ENCODE measurements around the gene MAD1L1.

Gene MAD1L1

GRCh38 chr7:2258661-2259365 lies 26.1 kb upstream of the MAD1L1 start:
- DNase-seq (ENCODE audit: low read depth) = no peak

GRCh38 chr7:2257651-2258050 lies 24.9 kb upstream of the MAD1L1 start:
- no peak for DNase-seq (ENCODE audit: low read depth)

GRCh38 chr7:2257046-2257551 lies 24.4 kb upstream of the MAD1L1 start:
- no peak for DNase-seq (ENCODE audit: low read depth)

DNA sequence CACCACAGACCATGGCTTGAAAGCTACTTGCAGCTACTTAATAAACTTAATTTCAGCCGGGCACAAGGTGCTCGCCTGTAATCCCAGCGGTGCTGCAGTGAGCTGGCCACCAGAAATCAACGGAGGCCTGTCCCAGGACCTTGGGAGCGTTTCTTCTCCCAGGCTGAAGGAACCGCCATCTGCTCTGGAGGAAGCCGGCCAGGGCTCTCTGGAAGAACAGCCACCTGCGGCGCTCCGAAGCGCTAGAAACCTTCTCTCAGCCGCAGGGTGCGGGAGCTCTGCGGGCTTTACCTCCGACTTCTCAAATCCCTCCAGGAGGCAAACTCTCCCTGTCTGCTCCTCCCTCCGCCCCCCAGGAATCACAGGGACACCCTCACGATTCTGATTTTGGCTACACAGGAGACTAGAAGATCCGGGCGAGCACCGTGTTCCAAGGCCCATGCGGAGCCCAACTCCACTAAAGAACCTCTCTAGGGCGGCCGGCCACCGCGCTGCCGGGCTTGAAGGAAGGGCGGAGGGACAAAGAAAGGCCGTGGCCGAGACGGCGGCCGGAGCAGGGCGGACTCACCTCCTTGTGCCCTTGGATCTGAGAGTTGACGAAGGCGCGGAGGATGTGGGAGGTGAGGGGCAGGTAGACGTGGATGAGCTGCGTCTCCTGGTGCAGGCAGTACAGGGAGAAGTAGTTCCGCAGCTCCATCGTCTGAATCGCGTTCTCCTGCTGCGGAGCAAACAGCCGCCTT lies 23.7 kb upstream of the MAD1L1 start:
- no peak for DNase-seq (ENCODE audit: low read depth)

- DNase-seq (ENCODE audit: low read depth) = no peak
Measured at GRCh38 chr7:2255145-2256139, 22.7 kb upstream of the MAD1L1 start.

- no peak for DNase-seq (ENCODE audit: low read depth)
Measured at GRCh38 chr7:2254429-2255144, 21.8 kb upstream of the MAD1L1 start.

GRCh38 chr7:2253525-2254244 lies 20.9 kb upstream of the MAD1L1 start:
- DNase-seq (ENCODE audit: low read depth) = no peak

DNA sequence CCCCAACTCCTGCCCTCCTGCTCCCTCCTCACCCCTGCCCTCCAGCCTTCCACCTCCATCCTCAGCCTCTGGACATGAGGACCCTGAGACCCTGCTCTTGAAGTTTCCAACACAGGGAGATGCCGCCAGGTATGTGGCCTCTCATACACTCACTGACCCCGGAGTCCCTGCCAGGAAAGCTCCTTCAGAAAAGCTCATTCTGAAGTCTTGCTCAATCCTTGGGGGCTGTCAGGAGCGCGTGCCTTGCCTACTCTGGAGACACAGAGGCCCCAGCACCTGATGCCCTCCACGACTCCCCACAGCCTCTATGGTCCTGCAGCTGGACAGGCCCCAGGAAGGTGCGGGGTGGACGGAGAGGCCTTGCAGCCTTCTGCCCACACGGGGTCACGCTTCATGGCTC lies 20.3 kb upstream of the MAD1L1 start:
- DNase-seq (ENCODE audit: low read depth) = no peak

- DNase-seq (ENCODE audit: low read depth) = no peak
Measured at GRCh38 chr7:2251841-2252771, 19.4 kb upstream of the MAD1L1 start.

- DNase-seq (ENCODE audit: low read depth) = no peak
Measured at GRCh38 chr7:2251381-2251780, 18.6 kb upstream of the MAD1L1 start.

- DNase-seq (ENCODE audit: low read depth) = no peak
Measured at GRCh38 chr7:2249744-2250323, 17.1 kb upstream of the MAD1L1 start.

DNA sequence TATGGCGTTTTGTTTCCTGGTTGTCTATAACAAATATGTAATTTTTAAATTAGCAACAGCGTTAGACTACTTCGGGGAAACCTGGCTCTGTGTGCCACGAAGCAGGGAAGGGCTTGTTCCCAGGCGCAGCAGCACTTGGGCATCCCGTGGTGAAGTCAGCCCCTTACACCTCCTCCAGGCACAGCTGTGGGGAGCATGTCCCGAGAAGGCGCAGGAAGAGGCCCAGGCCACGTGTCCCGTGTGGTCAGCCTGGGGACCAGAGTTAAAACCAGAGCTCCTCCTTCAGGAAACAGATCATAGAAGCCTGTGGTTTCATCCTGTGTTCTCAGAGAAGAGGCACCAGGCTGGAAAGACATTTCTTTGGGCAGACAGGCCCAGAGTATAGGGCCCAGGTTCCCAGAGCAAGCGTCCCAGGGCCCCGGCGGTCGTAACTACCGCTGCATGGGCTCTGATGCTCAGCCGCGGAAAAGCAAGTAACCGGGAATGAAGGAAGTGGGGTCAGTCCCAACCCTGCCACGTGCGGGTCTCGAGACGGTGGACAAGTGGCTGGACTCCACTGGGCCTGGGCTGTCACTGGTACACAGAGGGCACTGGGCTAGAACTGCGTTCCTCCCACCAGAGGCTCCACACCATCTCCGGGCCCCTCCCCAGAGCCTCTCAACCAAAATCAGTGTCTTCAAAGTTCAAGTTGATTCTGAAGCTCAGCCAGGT lies 16.4 kb upstream of the MAD1L1 start:
- peak; percentile 94 for DNase-seq (ENCODE audit: low read depth)

GRCh38 chr7:2247141-2247995 lies 14.6 kb upstream of the MAD1L1 start:
- DNase-seq (ENCODE audit: low read depth) = no peak

DNA sequence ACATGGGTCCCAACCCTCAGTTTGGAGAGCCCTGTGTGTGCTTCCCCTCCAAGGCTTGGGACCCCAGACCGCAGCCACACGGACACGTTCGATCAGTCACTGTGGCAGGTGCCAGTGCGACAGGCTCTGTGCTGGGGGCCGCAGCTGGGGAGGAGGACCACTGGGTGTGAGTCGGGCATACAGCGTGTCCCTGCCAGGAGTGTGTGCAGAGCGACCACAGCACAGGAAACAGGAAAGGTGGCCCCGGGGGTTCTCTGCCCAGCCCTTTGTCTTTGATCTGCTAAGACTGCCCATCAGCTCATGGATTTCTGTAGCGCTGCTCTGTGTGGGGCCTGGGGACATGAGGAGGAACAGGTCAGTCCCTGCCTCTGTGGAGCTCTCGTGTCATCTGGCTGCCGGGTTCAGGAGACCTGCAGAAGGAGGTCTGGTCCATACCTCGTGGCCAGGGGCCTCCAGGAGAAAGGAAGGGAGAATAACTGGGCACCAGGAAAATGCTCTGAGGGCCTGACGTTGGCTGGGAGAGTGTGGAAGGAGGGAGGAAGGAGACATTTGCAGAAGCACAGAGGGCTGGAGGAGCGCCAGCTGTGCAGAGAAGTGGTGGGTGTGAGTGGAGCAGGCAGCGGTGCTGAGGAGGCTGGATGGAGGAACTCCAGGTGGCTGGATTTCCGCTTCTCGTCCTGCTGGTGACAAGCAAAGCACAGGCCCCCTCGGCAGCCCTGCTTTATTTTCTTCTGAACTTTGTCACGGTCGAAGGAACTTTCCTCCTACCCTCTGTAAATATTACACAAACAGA lies 13.3 kb upstream of the MAD1L1 start:
- DNase-seq (ENCODE audit: low read depth) = no peak

GRCh38 chr7:2244404-2244995 lies 11.8 kb upstream of the MAD1L1 start:
- DNase-seq (ENCODE audit: low read depth) = no peak

GRCh38 chr7:2243458-2243857 lies 10.7 kb upstream of the MAD1L1 start:
- DNase-seq (ENCODE audit: low read depth) = no peak

Measured in fibroblast of gingiva (primary cell).